ENCODE data around the gene MRAS. TPM values are rescaled to one million over a fixed set of nuclear protein-coding genes. Genes with fewer than 3 reads are reported as not detected.

MRAS gene
- total and polyA plus RNA-seq, 2 of the 13 experiments (the other 11 are each of a cell fraction or from before 2014, with no cell fraction given): 8.8 to 36.2 TPM

DNA sequence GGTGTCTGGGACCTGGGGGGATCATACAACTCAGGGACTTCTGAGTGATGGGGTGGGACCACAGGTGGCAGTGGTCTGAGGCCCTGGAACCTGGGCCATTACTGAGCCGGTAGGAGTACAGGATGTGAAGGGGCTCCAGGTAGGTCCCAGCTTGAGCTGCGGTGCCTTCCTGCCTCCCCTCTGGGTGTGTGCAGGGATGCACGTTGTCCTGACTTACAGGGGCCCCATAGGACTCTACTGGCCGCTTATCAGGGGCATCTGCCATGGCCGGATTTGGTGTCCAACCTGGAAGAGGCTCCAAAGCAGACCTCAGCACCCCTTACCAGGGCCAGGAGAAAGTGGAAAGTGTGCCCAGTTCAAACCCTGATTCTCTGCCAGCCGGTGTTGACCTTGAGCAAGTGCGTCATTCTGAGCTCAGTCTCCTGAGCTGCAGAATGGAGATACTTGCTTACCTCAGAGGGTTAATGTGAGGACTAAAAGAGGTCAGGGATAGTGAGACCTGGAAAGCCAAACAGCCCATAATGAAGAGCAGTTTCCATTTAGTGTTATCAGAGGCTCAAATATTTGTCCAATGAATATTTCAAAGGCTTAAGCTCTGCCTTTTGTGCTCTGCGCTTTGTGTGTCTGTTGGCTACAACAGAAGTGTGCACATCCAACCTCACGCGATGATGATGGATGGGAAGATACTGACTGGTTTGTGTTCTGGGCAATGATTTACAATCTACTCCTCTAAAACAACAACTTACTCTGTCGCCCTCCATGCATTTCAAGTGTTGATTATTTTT is 50.6 kb downstream of the MRAS start (continued):
- TF ChIP-seq, protein P1, sequence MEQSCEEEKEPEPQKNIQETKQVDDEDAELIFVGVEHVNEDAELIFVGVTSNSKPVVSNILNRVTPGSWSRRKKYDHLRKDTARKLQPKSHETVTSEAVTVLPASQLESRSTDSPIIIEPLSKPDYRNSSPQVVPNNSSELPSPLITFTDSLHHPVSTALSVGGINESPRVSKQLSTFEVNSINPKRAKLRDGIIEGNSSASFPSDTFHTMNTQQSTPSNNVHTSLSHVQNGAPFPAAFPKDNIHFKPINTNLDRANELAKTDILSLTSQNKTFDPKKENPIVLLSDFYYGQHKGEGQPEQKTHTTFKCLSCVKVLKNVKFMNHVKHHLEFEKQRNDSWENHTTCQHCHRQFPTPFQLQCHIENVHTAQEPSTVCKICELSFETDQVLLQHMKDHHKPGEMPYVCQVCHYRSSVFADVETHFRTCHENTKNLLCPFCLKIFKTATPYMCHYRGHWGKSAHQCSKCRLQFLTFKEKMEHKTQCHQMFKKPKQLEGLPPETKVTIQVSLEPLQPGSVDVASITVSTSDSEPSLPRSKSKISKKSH (CRISPR knock-in tag; IDR thresholded peaks at IDR 0.05; ENCODE audit: borderline replicate concordance): no peak
- TF ChIP-seq MED13 (CRISPR knock-in tag; IDR thresholded peaks at IDR 0.05) (no peak), ZNF737 (CRISPR knock-in tag; IDR thresholded peaks at IDR 0.05; ENCODE audit: borderline replicate concordance) (no peak), PHF21A (CRISPR knock-in tag; IDR thresholded peaks at IDR 0.05) (peak; percentile 72; the same call in 1 of the 2 replicates), ZNF546 (CRISPR knock-in tag; conservative IDR thresholded peaks at IDR 0.05) (no peak), ZNF788 (CRISPR knock-in tag; IDR thresholded peaks at IDR 0.05; ENCODE audit: borderline replicate concordance) (0 out of 2 replicates have a peak, but pooled peaks have one; percentile 12), TBL1XR1 (IDR thresholded peaks at IDR 0.05; ENCODE audit: borderline replicate concordance, low read length, partially characterized antibody) (peak; percentile 11), ZNF121 (CRISPR knock-in tag; IDR thresholded peaks at IDR 0.05) (no peak), ZNF33B (CRISPR knock-in tag; IDR thresholded peaks at IDR 0.05) (0 out of 2 replicates have a peak, but pooled peaks have one; percentile 68), RXRA (CRISPR knock-in tag; IDR thresholded peaks at IDR 0.05) (peak; percentile 77; the same call in 1 of the 2 replicates), ZNF260 (CRISPR knock-in tag; IDR thresholded peaks at IDR 0.05; ENCODE audit: borderline replicate concordance, low read depth) (no peak), ZMYM3 (CRISPR knock-in tag; IDR thresholded peaks at IDR 0.05) (peak; percentile 79), STAT5B (CRISPR knock-in tag; IDR thresholded peaks at IDR 0.05) (no peak)
- TF ChIP-seq, protein P2, sequence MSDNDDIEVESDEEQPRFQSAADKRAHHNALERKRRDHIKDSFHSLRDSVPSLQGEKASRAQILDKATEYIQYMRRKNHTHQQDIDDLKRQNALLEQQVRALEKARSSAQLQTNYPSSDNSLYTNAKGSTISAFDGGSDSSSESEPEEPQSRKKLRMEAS (IDR thresholded peaks at IDR 0.05): no peak
- TF ChIP-seq, protein P3, sequence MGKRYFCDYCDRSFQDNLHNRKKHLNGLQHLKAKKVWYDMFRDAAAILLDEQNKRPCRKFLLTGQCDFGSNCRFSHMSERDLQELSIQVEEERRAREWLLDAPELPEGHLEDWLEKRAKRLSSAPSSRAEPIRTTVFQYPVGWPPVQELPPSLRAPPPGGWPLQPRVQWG (CRISPR knock-in tag; IDR thresholded peaks at IDR 0.05; ENCODE audit: borderline replicate concordance, low read depth): no peak
- TF ChIP-seq, protein P4, sequence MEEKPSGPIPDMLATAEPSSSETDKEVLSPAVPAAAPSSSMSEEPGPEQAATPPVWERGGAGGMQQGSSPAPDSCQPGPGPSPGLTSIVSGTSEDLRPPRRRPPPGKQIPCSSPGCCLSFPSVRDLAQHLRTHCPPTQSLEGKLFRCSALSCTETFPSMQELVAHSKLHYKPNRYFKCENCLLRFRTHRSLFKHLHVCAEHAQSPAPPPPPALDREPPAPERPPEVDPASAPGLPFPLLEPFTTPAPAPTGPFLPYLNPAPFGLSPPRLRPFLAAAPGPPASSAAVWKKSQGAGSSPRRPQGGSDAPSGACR (CRISPR knock-in tag; IDR thresholded peaks at IDR 0.05): no peak
- TF ChIP-seq, protein P5, sequence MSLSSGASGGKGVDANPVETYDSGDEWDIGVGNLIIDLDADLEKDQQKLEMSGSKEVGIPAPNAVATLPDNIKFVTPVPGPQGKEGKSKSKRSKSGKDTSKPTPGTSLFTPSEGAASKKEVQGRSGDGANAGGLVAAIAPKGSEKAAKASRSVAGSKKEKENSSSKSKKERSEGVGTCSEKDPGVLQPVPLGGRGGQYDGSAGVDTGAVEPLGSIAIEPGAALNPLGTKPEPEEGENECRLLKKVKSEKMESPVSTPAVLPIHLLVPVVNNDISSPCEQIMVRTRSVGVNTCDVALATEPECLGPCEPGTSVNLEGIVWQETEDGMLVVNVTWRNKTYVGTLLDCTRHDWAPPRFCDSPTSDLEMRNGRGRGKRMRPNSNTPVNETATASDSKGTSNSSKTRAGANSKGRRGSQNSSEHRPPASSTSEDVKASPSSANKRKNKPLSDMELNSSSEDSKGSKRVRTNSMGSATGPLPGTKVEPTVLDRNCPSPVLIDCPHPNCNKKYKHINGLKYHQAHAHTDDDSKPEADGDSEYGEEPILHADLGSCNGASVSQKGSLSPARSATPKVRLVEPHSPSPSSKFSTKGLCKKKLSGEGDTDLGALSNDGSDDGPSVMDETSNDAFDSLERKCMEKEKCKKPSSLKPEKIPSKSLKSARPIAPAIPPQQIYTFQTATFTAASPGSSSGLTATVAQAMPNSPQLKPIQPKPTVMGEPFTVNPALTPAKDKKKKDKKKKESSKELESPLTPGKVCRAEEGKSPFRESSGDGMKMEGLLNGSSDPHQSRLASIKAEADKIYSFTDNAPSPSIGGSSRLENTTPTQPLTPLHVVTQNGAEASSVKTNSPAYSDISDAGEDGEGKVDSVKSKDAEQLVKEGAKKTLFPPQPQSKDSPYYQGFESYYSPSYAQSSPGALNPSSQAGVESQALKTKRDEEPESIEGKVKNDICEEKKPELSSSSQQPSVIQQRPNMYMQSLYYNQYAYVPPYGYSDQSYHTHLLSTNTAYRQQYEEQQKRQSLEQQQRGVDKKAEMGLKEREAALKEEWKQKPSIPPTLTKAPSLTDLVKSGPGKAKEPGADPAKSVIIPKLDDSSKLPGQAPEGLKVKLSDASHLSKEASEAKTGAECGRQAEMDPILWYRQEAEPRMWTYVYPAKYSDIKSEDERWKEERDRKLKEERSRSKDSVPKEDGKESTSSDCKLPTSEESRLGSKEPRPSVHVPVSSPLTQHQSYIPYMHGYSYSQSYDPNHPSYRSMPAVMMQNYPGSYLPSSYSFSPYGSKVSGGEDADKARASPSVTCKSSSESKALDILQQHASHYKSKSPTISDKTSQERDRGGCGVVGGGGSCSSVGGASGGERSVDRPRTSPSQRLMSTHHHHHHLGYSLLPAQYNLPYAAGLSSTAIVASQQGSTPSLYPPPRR (CRISPR knock-in tag; IDR thresholded peaks at IDR 0.05; ENCODE audit: borderline replicate concordance): peak; percentile 81; the same call in 1 of the 2 replicates
- TF ChIP-seq, protein P6, sequence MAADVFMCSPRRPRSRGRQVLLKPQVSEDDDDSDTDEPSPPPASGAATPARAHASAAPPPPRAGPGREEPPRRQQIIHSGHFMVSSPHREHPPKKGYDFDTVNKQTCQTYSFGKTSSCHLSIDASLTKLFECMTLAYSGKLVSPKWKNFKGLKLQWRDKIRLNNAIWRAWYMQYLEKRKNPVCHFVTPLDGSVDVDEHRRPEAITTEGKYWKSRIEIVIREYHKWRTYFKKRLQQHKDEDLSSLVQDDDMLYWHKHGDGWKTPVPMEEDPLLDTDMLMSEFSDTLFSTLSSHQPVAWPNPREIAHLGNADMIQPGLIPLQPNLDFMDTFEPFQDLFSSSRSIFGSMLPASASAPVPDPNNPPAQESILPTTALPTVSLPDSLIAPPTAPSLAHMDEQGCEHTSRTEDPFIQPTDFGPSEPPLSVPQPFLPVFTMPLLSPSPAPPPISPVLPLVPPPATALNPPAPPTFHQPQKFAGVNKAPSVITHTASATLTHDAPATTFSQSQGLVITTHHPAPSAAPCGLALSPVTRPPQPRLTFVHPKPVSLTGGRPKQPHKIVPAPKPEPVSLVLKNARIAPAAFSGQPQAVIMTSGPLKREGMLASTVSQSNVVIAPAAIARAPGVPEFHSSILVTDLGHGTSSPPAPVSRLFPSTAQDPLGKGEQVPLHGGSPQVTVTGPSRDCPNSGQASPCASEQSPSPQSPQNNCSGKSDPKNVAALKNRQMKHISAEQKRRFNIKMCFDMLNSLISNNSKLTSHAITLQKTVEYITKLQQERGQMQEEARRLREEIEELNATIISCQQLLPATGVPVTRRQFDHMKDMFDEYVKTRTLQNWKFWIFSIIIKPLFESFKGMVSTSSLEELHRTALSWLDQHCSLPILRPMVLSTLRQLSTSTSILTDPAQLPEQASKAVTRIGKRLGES (CRISPR knock-in tag; IDR thresholded peaks at IDR 0.05; ENCODE audit: borderline replicate concordance): no peak
